MM.1S (cell line): ENCODE results near the gene TMEM79.
"Not testable (repeated sequence)": the region's sequence is repeated elsewhere in the genome, so short reads cannot be mapped to it uniquely, and the experiment has no call there.

Source experiments
- DNase-seq: peaks from one replicate; pipeline ENCODE4 v3.0.0-alpha.2; 2015
- H2AFZ ChIP-seq: fragments of 300-600 bp; sonication (generic); 2 replicates; pipeline ENCODE4 v1.6.0; 2016; ENCODE audit warnings: antibody characterized with exemption, low read length
- H3F3A ChIP-seq: fragments of 300-600 bp; sonication (generic); 2 replicates; pipeline ENCODE4 v1.6.1; 2016; ENCODE audit warnings: mild to moderate bottlenecking, antibody characterized with exemption, low read length, moderate library complexity, mixed read lengths; ENCODE audit not compliant: insufficient read depth
- H3K27ac ChIP-seq: fragments of 300-600 bp; sonication (generic); 2 replicates; pipeline ENCODE4 v1.5.1; 2016; ENCODE audit warnings: mild to moderate bottlenecking, low read length
- H3K27me3 ChIP-seq: fragments of 300-600 bp; sonication (generic); replicated peaks from 2 replicates; pipeline ENCODE4 v1.6.0; 2016; ENCODE audit warnings: low read length; ENCODE audit not compliant: insufficient read depth
- H3K36me3 ChIP-seq: fragments of 300-600 bp; sonication (generic); replicated peaks from 2 replicates; pipeline ENCODE4 v1.6.1; 2016; ENCODE audit warnings: mild to moderate bottlenecking, low read length, mixed read lengths; ENCODE audit not compliant: insufficient read depth
- H3K4me1 ChIP-seq: fragments of 300-600 bp; sonication (generic); 2 replicates; pipeline ENCODE4 v1.6.1; 2016; ENCODE audit warnings: low read length, mixed read lengths
- H3K4me2 ChIP-seq: fragments of 300-600 bp; sonication (generic); 2 replicates; pipeline ENCODE4 v1.6.0; 2016; ENCODE audit warnings: low read depth, low read length
- H3K4me3 ChIP-seq: fragments of 300-600 bp; sonication (generic); 2 replicates; pipeline ENCODE4 v1.5.1; 2016; ENCODE audit warnings: low read length, mixed read lengths
- H3K79me2 ChIP-seq: fragments of 300-600 bp; sonication (generic); 2 replicates; pipeline ENCODE4 v1.6.1; 2016; ENCODE audit warnings: mixed run types, low read length, mixed read lengths
- H3K9ac ChIP-seq: fragments of 300-600 bp; sonication (generic); 2 replicates; pipeline ENCODE4 v1.6.1; 2016; ENCODE audit warnings: low read length, mixed read lengths
- H3K9me2 ChIP-seq: fragments of 300-600 bp; sonication (generic); replicated peaks from 2 replicates; pipeline ENCODE4 v1.6.1; 2016; ENCODE audit warnings: mild to moderate bottlenecking, low read length, mixed read lengths; ENCODE audit not compliant: insufficient read depth
- H3K9me3 ChIP-seq: fragments of 300-600 bp; sonication (generic); replicated peaks from 2 replicates; pipeline ENCODE4 v1.6.1; 2016; ENCODE audit warnings: mild to moderate bottlenecking, low read length, mixed read lengths; ENCODE audit not compliant: insufficient read depth
- H4K20me1 ChIP-seq: fragments of 300-600 bp; sonication (generic); 2 replicates; pipeline ENCODE4 v1.6.1; 2016; ENCODE audit warnings: mild to moderate bottlenecking, low read length, moderate library complexity, mixed read lengths; ENCODE audit not compliant: insufficient read depth
- EZH2 ChIP-seq: fragments of 300-600 bp; sonication (generic); optimal IDR thresholded peaks from 2 replicates; pipeline ENCODE3; 2017; ENCODE audit warnings: low read depth, mild to moderate bottlenecking, antibody characterized with exemption, low read length, mixed read lengths
- EZH2phosphoT487 ChIP-seq: fragments of 300-600 bp; sonication (generic); IDR thresholded peaks from 2 replicates; pipeline ENCODE4 v1.6.1; 2018; ENCODE audit warnings: antibody characterized with exemption, low read length
- TF ChIP-seq, protein P1 (sequence below): fragments of 300-600 bp; sonication (generic); IDR thresholded peaks from 2 replicates; pipeline ENCODE4 v1.5.1; 2016; ENCODE audit warnings: antibody characterized with exemption, low read length, mixed read lengths

The TMEM79 gene

DNA sequence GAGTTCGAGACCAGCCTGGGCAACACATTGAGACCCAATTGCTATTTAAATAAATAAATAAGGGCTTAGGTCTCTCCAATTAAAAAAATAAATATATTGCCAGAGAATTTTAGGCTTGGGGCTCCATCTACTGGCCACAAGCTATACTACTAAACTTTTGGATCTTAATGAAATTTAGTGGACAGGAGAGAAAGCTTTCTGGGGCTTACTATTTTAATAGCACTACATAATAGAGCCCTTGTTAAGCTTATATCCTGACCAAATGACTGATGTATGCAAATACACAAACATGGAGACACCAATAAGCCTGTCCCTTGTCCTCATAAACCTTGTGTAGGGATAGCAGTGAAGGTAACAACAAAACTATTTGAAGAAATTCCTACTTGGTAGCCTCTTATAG, 35.5 kb downstream of the TMEM79 start:
- Histone ChIP-seq H3K9ac (no peak overlapping the region), H3K79me2 (peaks cover 40% of the 10 kb centered on the region), H3K36me3 (peaks cover 53% of the 10 kb centered on the region), H3K4me1 (no peaks in the 10 kb centered on the region), H3K9me2 (no peaks in the 10 kb centered on the region), H3F3A (peaks cover 7% of the 10 kb centered on the region), H2AFZ (no peak overlapping the region), H3K27ac (no peak overlapping the region), H3K9me3 (no peaks in the 10 kb centered on the region), H3K27me3 (no peaks in the 10 kb centered on the region), H3K4me2 (no peak overlapping the region), H3K4me3 (no peak overlapping the region), H4K20me1 (no peaks in the 10 kb centered on the region)
- peak; percentile 40 for DNase-seq
- TF ChIP-seq EZH2 (no peak), EZH2phosphoT487 (no peak)
- TF ChIP-seq, protein P1, sequence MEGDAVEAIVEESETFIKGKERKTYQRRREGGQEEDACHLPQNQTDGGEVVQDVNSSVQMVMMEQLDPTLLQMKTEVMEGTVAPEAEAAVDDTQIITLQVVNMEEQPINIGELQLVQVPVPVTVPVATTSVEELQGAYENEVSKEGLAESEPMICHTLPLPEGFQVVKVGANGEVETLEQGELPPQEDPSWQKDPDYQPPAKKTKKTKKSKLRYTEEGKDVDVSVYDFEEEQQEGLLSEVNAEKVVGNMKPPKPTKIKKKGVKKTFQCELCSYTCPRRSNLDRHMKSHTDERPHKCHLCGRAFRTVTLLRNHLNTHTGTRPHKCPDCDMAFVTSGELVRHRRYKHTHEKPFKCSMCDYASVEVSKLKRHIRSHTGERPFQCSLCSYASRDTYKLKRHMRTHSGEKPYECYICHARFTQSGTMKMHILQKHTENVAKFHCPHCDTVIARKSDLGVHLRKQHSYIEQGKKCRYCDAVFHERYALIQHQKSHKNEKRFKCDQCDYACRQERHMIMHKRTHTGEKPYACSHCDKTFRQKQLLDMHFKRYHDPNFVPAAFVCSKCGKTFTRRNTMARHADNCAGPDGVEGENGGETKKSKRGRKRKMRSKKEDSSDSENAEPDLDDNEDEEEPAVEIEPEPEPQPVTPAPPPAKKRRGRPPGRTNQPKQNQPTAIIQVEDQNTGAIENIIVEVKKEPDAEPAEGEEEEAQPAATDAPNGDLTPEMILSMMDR, result peak; percentile 66

DNA sequence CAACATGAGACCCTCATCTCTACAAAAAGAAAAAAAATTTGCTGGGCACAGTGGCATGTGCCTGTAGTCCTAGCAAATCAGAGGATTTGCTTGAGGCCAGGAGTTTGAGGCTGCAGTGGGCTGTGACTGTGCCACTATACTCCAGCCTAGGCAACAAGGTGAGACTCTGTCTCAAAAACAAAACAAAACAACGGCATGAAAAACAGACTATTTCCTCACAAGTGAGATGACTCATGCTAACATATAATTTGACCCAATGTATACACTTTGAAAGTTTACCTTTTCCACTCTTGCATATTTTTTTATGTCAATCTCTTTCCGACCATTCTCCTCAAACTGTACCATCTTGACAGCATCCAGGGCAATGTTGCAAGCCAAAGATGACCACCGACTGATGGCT, 36.4 kb downstream of the TMEM79 start:
- no peaks in the 10 kb centered on the region for H4K20me1 ChIP-seq
- DNase-seq, result no peak
- peaks cover 7% of the 10 kb centered on the region for H3F3A ChIP-seq
- no peak overlapping the region for H2AFZ ChIP-seq
- H3K4me2 ChIP-seq, result no peak overlapping the region
- H3K27ac ChIP-seq, result no peak overlapping the region
- H3K36me3 ChIP-seq, result peaks cover 46% of the 10 kb centered on the region
- no peaks in the 10 kb centered on the region for H3K4me1 ChIP-seq
- H3K9me2 ChIP-seq, result no peaks in the 10 kb centered on the region
- no peaks in the 10 kb centered on the region for H3K9me3 ChIP-seq
- no peak overlapping the region for H3K9ac ChIP-seq
- TF ChIP-seq, protein P1, result no peak
- no peak for TF ChIP-seq EZH2phosphoT487
- TF ChIP-seq EZH2, result no peak
- no peak overlapping the region for H3K4me3 ChIP-seq
- H3K27me3 ChIP-seq, result no peaks in the 10 kb centered on the region
- peaks cover 47% of the 10 kb centered on the region for H3K79me2 ChIP-seq

DNA sequence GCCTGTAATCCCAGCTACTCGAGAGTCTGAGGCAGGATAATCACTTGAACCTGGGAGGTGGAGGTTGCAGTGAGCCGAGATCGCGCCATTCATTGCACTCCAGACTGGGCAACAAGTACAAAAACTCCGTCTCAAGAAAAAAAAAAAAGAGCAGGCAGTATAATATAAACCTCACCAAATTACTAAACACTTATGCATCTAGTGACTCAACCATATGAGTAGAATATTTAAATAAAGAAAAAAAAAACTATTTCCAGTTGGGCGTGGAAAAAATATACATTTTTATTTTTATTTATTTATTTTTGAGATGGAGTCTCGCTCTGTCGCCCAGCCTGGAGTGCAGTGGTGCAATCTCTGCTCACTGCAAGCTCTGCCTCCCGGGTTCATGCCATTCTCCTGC, 39.1 kb downstream of the TMEM79 start:
- Histone ChIP-seq H3K36me3 (peaks cover 24% of the 10 kb centered on the region), H3K79me2 (peaks cover 44% of the 10 kb centered on the region)
- H3K27ac ChIP-seq, H2AFZ ChIP-seq, H3F3A ChIP-seq, H3K9me3 ChIP-seq, DNase-seq, H4K20me1 ChIP-seq, H3K4me2 ChIP-seq, H3K4me3 ChIP-seq, H3K9me2 ChIP-seq, H3K27me3 ChIP-seq, H3K4me1 ChIP-seq, H3K9ac ChIP-seq: not testable (repeated sequence)

DNA sequence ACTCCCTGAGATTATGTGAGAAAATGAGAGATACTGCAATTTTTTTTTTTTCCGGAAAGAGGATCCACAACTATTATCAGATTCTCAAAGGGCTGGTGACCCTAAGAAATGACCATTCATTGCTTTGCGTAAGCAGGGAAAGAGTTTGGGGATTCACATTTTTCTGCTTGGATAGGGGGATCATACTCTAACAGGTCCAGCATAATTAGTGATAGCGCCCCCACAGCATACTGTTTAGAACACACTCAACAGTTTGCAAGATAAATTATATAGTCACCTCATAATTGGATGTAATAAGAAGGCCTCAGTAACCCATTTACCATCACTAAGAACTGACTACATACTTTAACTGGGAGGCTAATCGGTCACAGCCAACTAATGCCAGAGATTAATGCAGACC, 52.1 kb downstream of the TMEM79 start:
- Histone ChIP-seq H3K79me2 (peaks cover 57% of the 10 kb centered on the region), H3K36me3 (peaks cover 23% of the 10 kb centered on the region), H3K4me2 (peak overlapping the region; percentile 65; the same call in 1 of the 2 replicates), H3K4me3 (peak overlapping the region; percentile 93), H3K27ac (no peak overlapping the region), H3K9me2 (no peaks in the 10 kb centered on the region), H3K27me3 (no peaks in the 10 kb centered on the region), H4K20me1 (peaks cover 12% of the 10 kb centered on the region; the same call in 1 of the 2 replicates), H2AFZ (no peak overlapping the region), H3K9me3 (no peaks in the 10 kb centered on the region), H3F3A (peaks cover 19% of the 10 kb centered on the region), H3K4me1 (peaks cover 9% of the 10 kb centered on the region; the same call in 1 of the 2 replicates), H3K9ac (no peak overlapping the region)
- TF ChIP-seq EZH2phosphoT487, result no peak
- TF ChIP-seq, protein P1, result 0 out of 2 replicates have a peak, but pooled peaks have one; percentile 26
- peak; percentile 28 for DNase-seq
